Limb (tissue), 2 donors: ENCODE measurements around the gene RGS5.

Experiments used
- DNase-seq, 2 donors: peaks; one replicate each; pipeline ENCODE4 v3.0.0-alpha.2; 2016; ENCODE audit errors: extremely low spot score in 2 of 2

RGS5 gene

GRCh38 chr1:163182330-163182949, 20.3 kb downstream of the RGS5 start:
- DNase-seq: no peak

DNA sequence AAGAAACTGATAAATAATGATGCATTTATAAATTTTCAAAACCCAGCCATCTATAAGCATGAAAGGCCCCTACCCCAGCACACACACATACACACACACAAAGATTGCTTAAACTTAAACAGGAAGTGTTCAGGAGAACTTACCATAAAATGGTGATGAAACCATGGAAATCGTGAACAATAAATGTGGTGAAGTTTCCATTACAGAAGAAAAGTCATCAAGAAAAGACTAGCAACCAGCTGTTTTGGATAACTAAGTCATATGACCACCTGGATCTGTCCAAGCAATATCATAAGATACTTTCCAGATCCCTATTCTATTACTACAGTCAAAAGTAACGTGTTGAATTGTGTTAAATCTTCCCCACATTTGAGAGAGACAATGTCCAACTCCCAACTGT, 24.1 kb downstream of the RGS5 start:
- DNase-seq: no peak

DNA sequence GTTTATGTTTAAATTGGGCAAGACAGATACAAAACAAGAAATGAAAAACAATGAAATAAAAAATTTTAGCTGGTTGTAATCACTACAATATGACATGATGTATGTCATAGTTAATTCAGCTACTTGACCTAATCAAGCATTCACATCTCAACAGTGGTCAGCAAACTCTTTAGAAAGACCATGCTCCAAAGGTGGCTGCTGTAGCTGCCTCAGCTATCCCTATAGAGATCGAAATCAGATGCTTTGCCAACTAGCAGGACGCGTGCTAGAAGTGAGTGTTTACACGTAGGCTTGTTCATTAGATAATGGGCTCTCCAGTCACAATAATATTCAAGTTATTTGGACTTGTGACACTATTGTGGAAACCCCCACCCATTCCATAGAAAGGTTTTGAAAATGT, 25.9 kb downstream of the RGS5 start:
- no peak for DNase-seq

- DNase-seq: peak; percentile 61 to 76
Measured at GRCh38 chr1:163174524-163175437, 27.9 kb downstream of the RGS5 start.

GRCh38 chr1:163173121-163173520, 29.6 kb downstream of the RGS5 start:
- no peak for DNase-seq

GRCh38 chr1:163172596-163172995, 30.1 kb downstream of the RGS5 start:
- DNase-seq: no peak

- no peak for DNase-seq
Measured at GRCh38 chr1:163171826-163172225, 30.9 kb downstream of the RGS5 start.

- DNase-seq: no peak
Measured at GRCh38 chr1:163170975-163171676, 31.6 kb downstream of the RGS5 start.

DNA sequence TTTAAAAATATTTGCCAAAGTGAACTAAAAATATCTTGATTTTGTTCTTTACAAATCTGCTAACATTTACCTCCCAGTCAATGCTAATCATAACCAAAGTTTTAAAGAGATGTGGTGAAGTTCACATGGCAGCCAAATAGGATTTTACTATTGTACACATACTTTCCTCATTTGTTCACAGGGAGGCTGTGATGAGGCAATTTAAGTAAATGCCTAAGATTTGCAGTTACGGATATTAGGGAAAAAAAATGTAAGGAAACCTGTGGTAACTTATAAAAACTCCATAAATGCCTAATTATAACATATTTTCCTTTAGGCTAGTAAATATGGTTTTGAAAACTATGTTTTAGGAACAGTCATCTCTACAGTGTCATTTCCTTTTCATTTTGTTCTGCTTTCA, 32.4 kb downstream of the RGS5 start:
- DNase-seq: no peak

DNA sequence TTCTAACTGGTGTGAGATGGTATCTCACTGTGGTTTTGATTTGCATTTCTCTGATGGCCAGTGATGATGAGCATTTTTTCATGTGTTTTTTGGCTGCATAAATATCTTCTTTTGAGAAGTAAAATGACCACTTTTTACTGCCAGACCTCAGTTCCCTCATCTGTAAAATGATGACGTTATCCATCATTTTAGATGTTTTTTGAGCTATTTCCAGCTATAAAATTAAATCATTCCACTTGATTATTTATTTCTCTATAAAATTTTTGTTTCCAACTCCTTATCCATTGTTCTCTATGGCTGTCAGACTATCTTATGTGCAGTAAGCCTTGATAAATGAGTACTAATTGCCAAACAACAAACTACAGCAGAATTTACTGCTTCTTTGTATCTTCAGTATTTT, 33.2 kb downstream of the RGS5 start:
- DNase-seq: no peak

DNA sequence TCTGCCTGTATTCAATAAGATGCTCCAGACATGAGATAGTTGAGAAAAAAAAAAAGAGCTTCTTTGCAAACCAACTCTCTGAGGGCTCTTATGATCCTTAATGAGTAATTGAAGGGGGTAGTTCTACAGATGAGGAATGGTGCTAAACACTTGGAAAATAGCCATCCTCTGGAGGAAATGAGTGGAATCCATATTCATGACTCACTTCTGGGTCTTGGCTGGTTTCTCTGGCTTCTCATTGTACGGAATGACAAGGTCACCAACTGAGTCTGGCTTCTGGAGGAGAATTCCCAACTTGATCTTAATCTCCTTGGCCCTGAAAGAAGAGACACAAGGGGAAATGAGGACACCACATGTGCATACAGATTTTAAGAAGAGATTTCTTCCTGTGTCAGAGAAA, 34.7 kb downstream of the RGS5 start:
- DNase-seq: no peak

- DNase-seq: no peak
Measured at GRCh38 chr1:163166886-163167555, 35.7 kb downstream of the RGS5 start.

DNA sequence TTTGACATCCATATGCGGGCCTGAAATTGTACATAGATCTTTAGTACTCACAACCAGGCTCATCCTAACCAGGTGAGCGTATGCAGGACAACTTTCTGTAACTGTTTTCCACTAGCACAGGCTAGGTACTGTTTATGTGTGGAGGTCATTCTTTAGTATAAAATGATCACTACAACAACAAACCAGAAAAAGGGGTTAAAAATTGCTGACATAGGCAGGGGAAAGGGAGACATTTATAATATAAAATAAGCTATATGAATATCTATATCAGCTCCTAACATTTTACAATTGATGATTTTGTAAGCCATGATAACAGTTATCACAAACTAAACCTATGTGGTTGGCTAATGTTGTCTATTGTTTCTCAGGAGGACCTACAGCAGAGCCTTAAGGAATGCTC, 37.6 kb downstream of the RGS5 start:
- DNase-seq: no peak

DNA sequence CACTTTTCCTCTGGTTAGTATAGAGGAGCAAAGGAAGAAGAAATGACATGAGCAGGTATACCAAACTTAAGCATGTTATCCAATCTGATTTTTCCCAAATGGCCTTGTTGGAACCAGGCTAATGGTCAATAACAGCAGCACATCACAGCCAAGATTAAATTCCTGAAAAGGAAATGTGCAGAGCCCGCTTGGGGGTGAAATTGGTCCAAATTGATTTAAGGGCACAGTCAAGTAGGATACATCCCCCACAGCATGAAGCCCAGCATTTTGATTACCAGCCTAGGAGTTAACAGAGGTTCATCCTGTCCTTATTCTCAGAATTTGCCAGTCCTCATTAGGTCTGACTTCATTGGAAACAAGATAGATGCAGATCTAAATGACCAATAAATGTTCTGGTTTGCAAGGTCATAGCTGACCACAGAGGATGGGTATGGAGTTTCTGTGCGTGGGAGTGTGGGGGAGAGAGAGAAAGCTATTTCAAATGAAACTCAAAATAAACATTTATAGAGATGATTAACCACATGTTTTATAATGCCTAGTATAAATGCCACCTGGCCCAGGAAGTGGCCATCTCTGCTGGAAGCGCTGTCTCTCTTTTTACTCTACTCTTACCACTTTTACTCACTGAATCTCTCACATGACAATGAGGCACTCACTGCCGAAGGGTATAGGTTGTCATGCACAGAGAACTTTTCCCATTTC, 38.7 kb downstream of the RGS5 start:
- no peak for DNase-seq

DNA sequence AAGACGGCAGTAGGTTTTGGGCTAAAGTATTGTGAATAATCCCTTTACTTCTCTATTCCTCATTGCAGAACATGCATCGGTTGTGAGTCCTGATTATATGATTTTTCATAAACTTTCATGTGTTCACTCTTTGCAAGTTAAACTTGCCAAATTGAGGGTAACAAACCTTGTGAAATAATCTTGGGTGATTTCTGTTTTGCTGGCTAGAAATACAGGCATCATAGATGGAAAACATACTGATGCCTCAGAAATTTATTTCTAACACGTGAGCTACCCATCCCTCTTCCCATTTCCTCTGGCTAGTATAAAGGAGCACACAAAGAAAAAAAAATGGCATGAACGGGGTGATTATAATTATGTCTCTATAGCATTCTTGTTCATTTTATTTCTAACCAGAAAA, 39.6 kb downstream of the RGS5 start:
- DNase-seq: no peak

DNA sequence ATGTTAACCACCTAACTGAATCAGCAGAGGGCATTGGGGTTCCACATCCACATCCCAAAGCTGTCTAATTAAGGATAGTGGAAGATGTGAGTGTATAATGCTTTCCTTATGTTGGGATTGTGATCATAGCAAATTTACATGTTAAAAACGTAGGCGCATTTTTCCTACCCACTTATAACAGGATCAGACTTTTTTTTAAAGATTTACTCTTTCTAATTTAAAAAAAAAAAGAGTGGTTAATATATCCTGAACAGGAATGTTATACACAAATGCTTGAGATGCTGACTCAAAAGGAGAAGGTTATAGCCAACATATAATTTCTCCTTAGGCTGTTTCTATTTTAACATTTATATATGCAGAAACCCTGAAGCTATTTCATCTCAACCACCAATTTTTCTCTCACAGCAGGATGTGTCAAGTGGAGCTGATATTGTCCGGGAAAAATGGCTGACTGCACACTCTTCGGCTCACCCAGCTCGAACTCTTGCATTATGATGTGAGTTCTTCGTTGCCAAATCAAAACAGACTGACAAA, 40.3 kb downstream of the RGS5 start:
- DNase-seq: no peak

GRCh38 chr1:163161841-163162240, 40.9 kb downstream of the RGS5 start:
- DNase-seq: no peak

DNA sequence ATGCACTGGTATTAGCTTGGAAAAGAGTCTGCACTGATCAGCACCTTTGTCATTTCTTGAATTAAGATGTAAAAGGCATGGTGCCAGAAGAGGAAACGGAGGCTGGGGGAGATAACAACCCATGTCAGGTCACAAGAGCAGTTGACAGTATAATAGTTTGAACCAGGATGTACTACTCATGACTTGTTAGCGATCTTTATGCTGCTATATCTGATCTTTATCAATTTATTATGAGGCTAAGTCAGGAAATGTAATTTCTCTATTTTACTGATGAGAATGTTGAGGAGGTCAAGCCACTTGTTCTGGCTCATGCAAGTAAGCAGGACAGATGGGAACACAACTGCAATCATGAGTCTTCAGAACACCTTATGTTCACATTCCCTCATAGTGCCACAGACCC, 41.4 kb downstream of the RGS5 start:
- DNase-seq: no peak

DNA sequence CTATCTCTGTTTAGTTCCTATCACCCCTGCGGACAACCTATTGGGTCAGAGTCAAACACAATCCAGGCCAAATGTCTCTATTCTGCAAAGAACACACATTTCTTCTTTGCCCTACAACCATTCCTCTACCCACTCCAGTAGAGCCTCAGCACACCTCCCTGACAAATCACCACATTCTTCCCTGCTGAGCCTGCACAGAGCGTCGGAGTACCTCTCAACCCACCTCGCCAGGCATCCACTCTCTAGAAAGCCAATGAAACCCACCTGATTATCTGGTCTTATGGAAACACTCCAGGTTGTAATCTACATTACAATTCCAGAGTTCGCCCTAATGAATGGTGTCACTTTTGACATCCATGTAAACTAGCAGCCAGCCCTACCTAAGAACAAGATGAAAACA, 47.1 kb downstream of the RGS5 start:
- no peak for DNase-seq

GRCh38 chr1:163148911-163149310, 53.8 kb downstream of the RGS5 start:
- no peak for DNase-seq

DNA sequence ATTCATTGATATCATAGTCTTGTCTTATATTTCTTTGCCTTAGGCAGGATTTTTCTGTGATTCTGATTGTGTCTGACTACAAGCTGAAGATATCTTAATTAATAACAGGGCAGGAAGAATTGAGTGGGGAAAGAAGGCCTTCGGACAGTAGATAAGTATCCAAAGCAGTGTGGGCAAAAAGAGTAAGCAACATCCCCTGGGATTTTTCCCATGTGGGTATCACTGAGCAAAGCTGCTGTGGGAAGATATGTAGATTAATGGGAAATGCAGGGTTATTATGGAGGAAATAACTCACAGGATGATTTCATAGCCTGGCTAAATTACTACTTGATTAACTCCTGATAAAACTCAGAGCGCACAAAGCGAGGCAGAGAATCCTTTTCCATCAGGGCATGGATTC, 55.7 kb downstream of the RGS5 start:
- no peak for DNase-seq
